Coronary artery (tissue), 2 donors: ENCODE results near the gene EDC3.
A peak's percentile ranks its signal among the peaks of the same experiment; 100 is the strongest.

Experiments used
- DNase-seq: peaks from one replicate; pipeline ENCODE4 v3.0.0-alpha.2; 2017; ENCODE audit warnings: low spot score
- H3K27ac ChIP-seq, 2 donors: fragments of 200-600 bp; sonication (generic); one replicate each; pipeline ENCODE4 v1.5.1; 2016 to 2019
- H3K4me3 ChIP-seq: fragments of 200-600 bp; sonication (generic); 2 replicates; pipeline ENCODE4 v1.5.1; 2016; ENCODE audit warnings: mild to moderate bottlenecking, moderate library complexity
- TF ChIP-seq, protein P1 (sequence below): fragments of 200-600 bp; sonication (generic); IDR thresholded peaks from one replicate; pipeline ENCODE4 v1.5.1; 2019; ENCODE audit warnings: antibody characterized with exemption

EDC3 gene

DNA sequence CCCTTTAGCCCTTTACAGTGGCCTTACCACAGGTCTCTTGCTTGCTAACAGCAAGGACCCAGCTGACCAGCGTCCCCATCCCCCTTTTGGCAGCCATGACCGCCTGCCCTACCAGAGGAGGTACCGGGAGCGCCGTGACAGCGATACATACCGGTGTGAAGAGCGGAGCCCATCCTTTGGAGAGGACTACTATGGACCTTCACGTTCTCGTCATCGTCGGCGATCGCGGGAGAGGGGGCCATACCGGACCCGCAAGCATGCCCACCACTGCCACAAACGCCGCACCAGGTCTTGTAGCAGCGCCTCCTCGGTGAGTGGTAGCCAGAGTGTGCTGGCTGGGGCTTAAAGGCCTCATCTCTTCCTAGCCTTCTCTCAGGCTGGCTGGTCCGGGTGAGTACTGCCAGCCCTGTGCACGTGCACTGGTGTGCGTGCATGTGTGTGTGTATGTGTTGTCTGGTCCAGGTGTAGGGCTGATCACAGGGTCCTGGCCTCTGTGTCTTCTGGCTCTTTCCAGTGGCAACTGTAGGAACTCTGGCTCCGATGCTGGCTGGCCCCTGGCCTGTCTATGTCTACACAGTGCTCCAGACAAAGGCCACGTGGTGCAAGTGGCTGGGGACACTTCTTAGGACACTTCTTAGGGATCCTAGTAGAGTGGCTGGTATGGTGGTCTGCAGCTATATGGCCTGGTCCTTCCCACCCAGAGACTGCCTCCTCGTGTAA is 75.7 kb downstream of the EDC3 start:
- no peak overlapping the region for H3K4me3 ChIP-seq
- TF ChIP-seq, protein P1, sequence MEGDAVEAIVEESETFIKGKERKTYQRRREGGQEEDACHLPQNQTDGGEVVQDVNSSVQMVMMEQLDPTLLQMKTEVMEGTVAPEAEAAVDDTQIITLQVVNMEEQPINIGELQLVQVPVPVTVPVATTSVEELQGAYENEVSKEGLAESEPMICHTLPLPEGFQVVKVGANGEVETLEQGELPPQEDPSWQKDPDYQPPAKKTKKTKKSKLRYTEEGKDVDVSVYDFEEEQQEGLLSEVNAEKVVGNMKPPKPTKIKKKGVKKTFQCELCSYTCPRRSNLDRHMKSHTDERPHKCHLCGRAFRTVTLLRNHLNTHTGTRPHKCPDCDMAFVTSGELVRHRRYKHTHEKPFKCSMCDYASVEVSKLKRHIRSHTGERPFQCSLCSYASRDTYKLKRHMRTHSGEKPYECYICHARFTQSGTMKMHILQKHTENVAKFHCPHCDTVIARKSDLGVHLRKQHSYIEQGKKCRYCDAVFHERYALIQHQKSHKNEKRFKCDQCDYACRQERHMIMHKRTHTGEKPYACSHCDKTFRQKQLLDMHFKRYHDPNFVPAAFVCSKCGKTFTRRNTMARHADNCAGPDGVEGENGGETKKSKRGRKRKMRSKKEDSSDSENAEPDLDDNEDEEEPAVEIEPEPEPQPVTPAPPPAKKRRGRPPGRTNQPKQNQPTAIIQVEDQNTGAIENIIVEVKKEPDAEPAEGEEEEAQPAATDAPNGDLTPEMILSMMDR = no peak
- no peak for DNase-seq
- H3K27ac ChIP-seq = no peak overlapping the region

DNA sequence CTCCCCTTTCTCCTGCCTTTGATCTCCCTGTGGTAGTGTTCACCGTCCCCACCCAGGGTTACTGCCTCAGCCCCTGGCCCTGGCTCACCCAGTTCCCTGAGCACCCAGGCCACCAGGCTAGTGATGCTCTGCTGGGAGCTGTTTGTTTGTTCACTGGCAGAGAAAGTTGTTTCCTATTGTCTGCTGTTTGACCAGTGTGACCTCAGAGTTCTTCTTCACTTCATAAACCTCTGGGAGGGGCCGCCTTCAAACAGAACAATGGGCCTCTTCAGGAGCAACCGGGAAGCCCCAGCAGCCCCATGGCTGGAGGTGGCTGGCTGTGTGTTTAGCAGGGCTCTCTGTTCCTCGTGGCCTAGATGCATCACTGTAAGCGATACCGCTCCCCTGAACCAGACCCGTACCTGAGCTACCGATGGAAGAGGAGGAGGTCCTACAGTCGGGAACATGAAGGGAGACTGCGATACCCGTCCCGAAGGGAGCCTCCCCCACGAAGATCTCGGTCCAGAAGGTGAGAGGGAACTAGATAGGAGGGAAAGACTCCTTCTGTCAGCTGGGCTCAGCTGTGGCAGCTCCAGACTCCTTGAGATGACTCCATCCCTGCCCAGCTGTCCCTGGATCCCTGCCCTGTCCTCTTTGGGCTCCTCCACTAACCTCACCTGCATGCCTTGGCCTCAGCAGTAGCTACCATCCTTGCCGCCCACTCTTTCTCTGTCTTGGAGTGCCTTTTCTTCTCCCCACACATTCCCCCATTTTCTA is 76.8 kb downstream of the EDC3 start:
- no peak for DNase-seq
- TF ChIP-seq, protein P1 = no peak
- Histone ChIP-seq H3K27ac (no peak overlapping the region), H3K4me3 (no peak overlapping the region)

DNA sequence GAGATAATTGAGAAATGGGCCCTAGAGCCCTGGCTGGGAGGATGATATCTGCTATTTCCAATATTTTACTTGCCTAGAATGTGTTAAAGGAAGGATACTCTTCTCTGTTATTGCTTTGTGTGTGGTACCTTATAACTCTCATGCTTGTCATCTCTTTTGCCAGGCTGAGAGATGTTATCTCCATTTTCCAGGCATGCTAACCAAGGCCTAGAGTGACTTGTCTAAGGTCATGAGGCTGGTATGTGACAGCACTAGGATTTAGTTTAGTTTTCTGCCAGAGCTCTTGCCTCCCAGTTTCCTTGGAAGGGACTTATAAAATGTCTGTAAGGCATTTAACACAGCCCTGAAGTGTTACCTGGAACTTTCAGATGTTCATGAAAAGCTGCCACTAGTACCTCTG is 78.8 kb downstream of the EDC3 start:
- Histone ChIP-seq H3K4me3 (peak overlapping the region; percentile 97), H3K27ac (peak overlapping the region; percentile 98 to 99)
- DNase-seq = no peak
- TF ChIP-seq, protein P1 = no peak

DNA sequence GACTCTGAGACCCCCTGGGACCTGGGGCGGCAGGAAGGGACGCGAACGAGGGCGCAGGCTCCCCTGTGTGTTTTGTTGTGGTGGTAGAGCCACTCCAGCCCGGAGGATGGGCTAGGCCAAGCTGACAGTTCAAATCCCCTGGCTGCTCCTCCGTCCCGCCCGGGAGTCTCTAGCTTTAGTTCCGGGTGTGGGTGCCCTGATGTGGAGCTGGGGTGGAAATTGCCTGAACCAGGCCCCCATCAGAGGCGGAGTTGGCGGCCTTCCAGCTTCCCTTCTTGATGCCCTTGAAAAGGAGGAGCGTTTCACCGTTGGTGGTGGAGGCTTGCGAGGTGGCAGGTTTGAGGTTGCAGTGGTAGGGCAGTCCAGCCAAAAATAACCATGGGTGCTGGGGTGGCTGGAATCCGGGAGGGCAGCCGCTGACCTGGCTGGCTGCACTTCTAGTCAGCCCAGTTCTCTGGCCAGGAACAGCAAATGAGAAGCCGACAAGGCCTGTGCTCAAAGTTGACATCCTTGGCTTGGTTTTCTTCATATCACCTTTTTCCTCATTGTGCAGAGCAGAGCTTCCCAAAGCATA is 79.4 kb downstream of the EDC3 start:
- peak overlapping the region; percentile 97 for H3K4me3 ChIP-seq
- peak; percentile 89 for DNase-seq
- TF ChIP-seq, protein P1 = no peak
- H3K27ac ChIP-seq = peak overlapping the region; percentile 98 to 99

DNA sequence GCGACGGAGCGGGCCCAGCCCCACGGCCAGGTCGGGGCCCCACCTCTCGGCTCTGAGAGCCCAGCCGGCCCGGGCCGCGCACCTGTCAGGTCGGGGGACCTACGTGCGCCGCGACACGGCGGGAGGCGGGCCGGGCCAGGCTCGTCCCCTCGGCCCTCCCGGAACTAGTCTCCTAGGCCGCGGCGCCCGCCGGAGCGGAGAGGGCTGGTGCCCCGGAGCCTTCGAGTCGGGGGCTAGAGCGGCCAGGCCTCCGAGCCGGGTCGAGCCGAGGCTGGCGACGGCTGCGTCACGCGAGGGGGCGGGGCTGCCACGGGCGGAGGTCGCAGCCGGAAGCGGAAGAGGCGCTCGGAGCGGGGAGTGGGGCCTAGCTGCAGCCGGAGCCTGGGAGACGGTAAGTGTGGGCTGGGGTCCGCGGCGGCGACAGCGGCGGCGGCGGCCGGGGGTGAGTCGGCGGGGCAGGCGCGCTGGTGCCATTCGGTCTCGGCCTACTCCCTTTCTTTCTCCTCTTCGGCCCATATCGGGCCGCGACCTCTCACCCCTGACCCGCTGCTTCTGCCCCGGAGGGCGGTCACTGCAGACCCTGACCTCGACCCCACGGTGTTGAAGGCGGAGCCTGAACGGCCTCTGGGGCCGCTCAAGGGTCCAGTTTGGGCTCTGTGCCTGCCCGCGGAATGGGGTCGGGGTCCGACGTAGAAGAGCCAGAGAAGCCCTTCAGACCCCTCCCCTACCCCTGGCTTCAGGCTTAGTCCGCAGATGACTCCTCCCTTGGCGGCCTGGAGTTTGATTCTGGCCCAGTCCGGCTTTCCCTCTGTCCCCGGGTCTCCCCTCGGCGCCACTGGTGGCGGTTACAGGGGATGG is 80.1 kb downstream of the EDC3 start, which contains the start of gene CLK3:
TSS of gene CLK3 (plus strand) at position 329 of the 858 bp plus-strand sequence. CDS start 3,361 bp downstream, outside the sequence.
- H3K4me3 ChIP-seq = peak within 1 kb of the TSS; percentile 97
- H3K27ac ChIP-seq = peak within 1 kb of the TSS; percentile 98 to 99
- peak; percentile 95 for DNase-seq
- TF ChIP-seq, protein P1 = no peak

DNA sequence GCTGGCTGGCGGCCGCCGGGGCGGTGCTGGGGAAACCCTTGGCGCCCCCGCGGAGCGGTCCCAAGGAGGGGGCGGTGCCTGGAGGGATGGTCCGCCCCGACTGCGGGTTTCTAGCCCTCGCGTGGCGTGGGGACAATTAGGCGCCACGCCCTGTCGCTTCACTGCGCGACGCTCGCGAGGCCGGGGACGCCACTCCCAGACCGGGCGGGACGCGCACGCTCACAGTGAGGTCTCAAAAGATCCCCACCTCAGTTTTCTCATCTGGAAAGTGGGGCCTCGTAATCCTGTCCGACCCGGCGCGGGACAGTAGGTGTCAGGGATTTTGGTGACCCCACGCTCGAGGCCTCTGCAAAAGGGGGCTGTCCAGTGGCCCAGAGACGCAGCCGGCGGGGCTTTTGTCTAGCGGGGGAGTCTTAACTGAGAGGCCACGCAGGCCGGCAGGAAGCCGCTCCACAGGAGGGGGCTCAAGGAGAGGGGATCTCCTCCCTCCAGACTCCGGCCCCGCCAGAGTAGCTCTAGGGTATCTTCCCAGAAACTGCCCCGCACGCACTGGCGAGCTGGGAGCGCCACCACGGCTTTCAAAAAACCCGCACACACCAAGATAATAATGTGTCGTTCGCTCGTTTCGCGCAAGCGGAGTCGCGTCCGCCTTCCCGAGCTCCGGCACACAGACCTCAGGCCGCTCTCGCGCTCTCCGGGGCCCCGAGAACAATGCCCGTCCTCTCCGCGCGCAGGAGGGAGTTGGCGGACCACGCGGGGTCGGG is 80.9 kb downstream of the EDC3 start:
- TF ChIP-seq, protein P1 = no peak
- H3K27ac ChIP-seq = peak overlapping the region; percentile 98 to 99
- peak overlapping the region; percentile 97 for H3K4me3 ChIP-seq
- DNase-seq = peak; percentile 91
